GM10847 (cell line): Measurements from ENCODE around the gene COG8.

ENCODE experiments used
- POLR2A ChIP-seq: IDR thresholded peaks from 2 replicates; pipeline ENCODE4 v1.6.1; 2011; ENCODE audit not compliant: insufficient read length; ENCODE audit errors: extremely low read depth

The COG8 gene

GRCh38 chr16:69285240-69285639 lies 54.1 kb downstream of the COG8 start:
- TF ChIP-seq POLR2A = no peak

- no peak for TF ChIP-seq POLR2A
Measured at GRCh38 chr16:69283851-69284250, 55.5 kb downstream of the COG8 start.

- TF ChIP-seq POLR2A = no peak
Measured at GRCh38 chr16:69277413-69277812, 62.0 kb downstream of the COG8 start.
